H1 (cell line): ENCODE data around the gene IQGAP3. TPM values are rescaled to one million over a fixed set of nuclear protein-coding genes. Genes with fewer than 3 reads are reported as not detected.

Source experiments
- CTCF ChIA-PET: fragments of 300-600 bp; sonication (Branson Sonifier 250); formaldehyde crosslinking; loops from one replicate; lab custom pipeline; 2021; ENCODE audit not compliant: partially characterized antibody; lab: Charles Lee
- POLR2A ChIA-PET: fragments of 300-600 bp; sonication (Branson Sonifier 250); formaldehyde crosslinking; loops from one replicate; lab custom pipeline; 2021; ENCODE audit warnings: inconsistent platforms; ENCODE audit not compliant: partially characterized antibody; lab: Charles Lee
- DNase-seq, 2 experiments: peaks; one replicate each; pipeline versions ENCODE4 v3.0.0 to v3.0.0-alpha.2; 2010 to 2022; ENCODE audit warnings: low spot score in 2 of 2, low read depth in 1 of 2, mixed read lengths in 1 of 2
- FAIRE-seq: peaks from 2 replicates; lab custom pipeline; 2011; peaks lifted over from hg19 to GRCh38; lab: Jason Lieb, UNC
- H2AFZ ChIP-seq: 2 replicates; pipeline ENCODE4 v1.8.1; 2012; ENCODE audit warnings: low read length, inconsistent platforms
- H2AK5ac ChIP-seq: 2 replicates; pipeline ENCODE4 v1.6.1; 2013; ENCODE audit warnings: low read depth, low read length
- H2BK120ac ChIP-seq: replicated peaks from 2 replicates; pipeline ENCODE3; 2013; ENCODE audit warnings: low read depth, low read length, inconsistent platforms
- H2BK12ac ChIP-seq: 2 replicates; pipeline ENCODE4 v1.6.1; 2013; ENCODE audit warnings: low read depth, low read length
- H2BK15ac ChIP-seq: 2 replicates; pipeline ENCODE4 v1.6.1; 2013; ENCODE audit warnings: low read length
- H2BK20ac ChIP-seq: 2 replicates; pipeline ENCODE4 v1.6.1; 2013; ENCODE audit warnings: low read length
- H2BK5ac ChIP-seq: 2 replicates; pipeline ENCODE4 v1.6.1; 2013; ENCODE audit warnings: low read depth, low read length
- H3K14ac ChIP-seq: 2 replicates; pipeline ENCODE4 v1.6.1; 2013; ENCODE audit warnings: inconsistent platforms; ENCODE audit not compliant: insufficient read length
- H3K18ac ChIP-seq: 2 replicates; pipeline ENCODE4 v1.6.1; 2013; ENCODE audit warnings: low read length; ENCODE audit errors: extremely low read depth
- H3K23ac ChIP-seq: 2 replicates; pipeline ENCODE4 v1.6.1; 2013; ENCODE audit warnings: inconsistent platforms; ENCODE audit not compliant: insufficient read length
- H3K23me2 ChIP-seq: 2 replicates; pipeline ENCODE4 v1.6.1; 2013; ENCODE audit warnings: low read depth, low read length
- H3K27ac ChIP-seq: 2 replicates; pipeline ENCODE4 v1.6.1; 2011; ENCODE audit warnings: low read depth, low read length, inconsistent platforms
- H3K27me3 ChIP-seq, 4 experiments: replicated peaks in 1 of 4; 1 replicate in 1 of 4; 2 replicates in 3 of 4; pipeline versions ENCODE4 v1.6.1 to v1.8.1; 2011 to 2013; ENCODE audit warnings: low read length in 3 of 4, mild to moderate bottlenecking in 3 of 4, inconsistent platforms in 2 of 4, mixed read lengths in 2 of 4, moderate library complexity in 1 of 4; ENCODE audit not compliant: control insufficient read depth in 3 of 4, insufficient read depth in 3 of 4; ENCODE audit errors: extremely low read depth in 1 of 4
- H3K36me3 ChIP-seq, 4 experiments: 2 replicates each; pipeline versions ENCODE4 v1.6.1 to v1.8.1; 2011 to 2013; ENCODE audit warnings: mild to moderate bottlenecking in 4 of 4, low read length in 3 of 4, moderate library complexity in 2 of 4, control low read depth in 1 of 4, inconsistent platforms in 1 of 4; ENCODE audit not compliant: insufficient read depth in 4 of 4, control insufficient read depth in 2 of 4
- H3K4ac ChIP-seq: replicated peaks from 2 replicates; pipeline ENCODE3; 2013; ENCODE audit warnings: low read length, low read depth, mixed read lengths, inconsistent platforms; ENCODE audit not compliant: insufficient read length
- H3K4me1 ChIP-seq, 4 experiments: replicated peaks in 1 of 4; 1 replicate in 1 of 4; 2 replicates in 3 of 4; pipeline versions ENCODE4 v1.6.1 to v1.8.1; 2011 to 2013; ENCODE audit warnings: low read length in 3 of 4, inconsistent platforms in 2 of 4, mixed read lengths in 1 of 4; ENCODE audit not compliant: insufficient read depth in 4 of 4, control insufficient read depth in 3 of 4
- H3K4me2 ChIP-seq, 2 experiments: 2 replicates each; pipeline versions ENCODE4 v1.6.1 to v1.8.1; 2011 to 2013; ENCODE audit warnings: low read depth in 2 of 2, low read length in 2 of 2, control low read depth in 1 of 2, inconsistent platforms in 1 of 2, mild to moderate bottlenecking in 1 of 2; ENCODE audit not compliant: insufficient read depth in 1 of 2
- H3K4me3 ChIP-seq, 4 experiments: fragments of 200-600, 300-600 bp in 1 of 4; sonication (generic), shearing (Covaris generic), sonication (Bioruptor Twin) in 1 of 4; 2 replicates each; pipeline versions ENCODE4 v1.5.1 to v1.8.1; 2011 to 2016; ENCODE audit warnings: low read length in 4 of 4, low read depth in 3 of 4, control low read depth in 2 of 4, inconsistent platforms in 2 of 4, mild to moderate bottlenecking in 2 of 4, mixed read lengths in 1 of 4, moderate library complexity in 1 of 4; ENCODE audit not compliant: insufficient read depth in 2 of 4; ENCODE audit errors: extremely low read depth in 1 of 4
- H3K56ac ChIP-seq: replicated peaks from 2 replicates; pipeline ENCODE3; 2013; ENCODE audit warnings: low read depth, mild to moderate bottlenecking, mixed read lengths, low read length, inconsistent platforms; ENCODE audit not compliant: insufficient read length
- H3K79me1 ChIP-seq: 2 replicates; pipeline ENCODE4 v1.6.1; 2013; ENCODE audit warnings: low read depth, low read length, control low read depth
- H3K79me2 ChIP-seq, 2 experiments: 2 replicates each; pipeline versions ENCODE4 v1.6.1 to v1.8.1; 2012 to 2013; ENCODE audit warnings: low read length in 2 of 2, mild to moderate bottlenecking in 2 of 2, inconsistent platforms in 1 of 2; ENCODE audit not compliant: insufficient read depth in 2 of 2, control insufficient read depth in 1 of 2
- H3K9ac ChIP-seq, 4 experiments: replicated peaks in 1 of 4; 1 replicate in 1 of 4; 2 replicates in 3 of 4; pipeline versions ENCODE4 v1.6.1 to v1.8.1; 2011 to 2013; ENCODE audit warnings: low read depth in 3 of 4, low read length in 3 of 4, control low read depth in 2 of 4, mild to moderate bottlenecking in 2 of 4, moderate library complexity in 2 of 4, inconsistent platforms in 1 of 4; ENCODE audit errors: extremely low read depth in 1 of 4
- H3K9me3 ChIP-seq, 2 experiments: 2 replicates each; pipeline versions ENCODE4 v1.6.1 to v1.8.1; 2012 to 2013; ENCODE audit warnings: mild to moderate bottlenecking in 2 of 2, moderate library complexity in 2 of 2, control low read depth in 1 of 2, inconsistent platforms in 1 of 2, low read depth in 1 of 2, low read length in 1 of 2, mixed read lengths in 1 of 2; ENCODE audit not compliant: insufficient read depth in 2 of 2
- H4K20me1 ChIP-seq, 2 experiments: replicated peaks in 1 of 2; 2 replicates each; pipeline versions ENCODE3 to v1.8.1; 2011 to 2013; ENCODE audit warnings: inconsistent platforms in 2 of 2, low read length in 2 of 2, mild to moderate bottlenecking in 1 of 2; ENCODE audit not compliant: insufficient read depth in 2 of 2, control insufficient read depth in 1 of 2
- H4K5ac ChIP-seq: 2 replicates; pipeline ENCODE4 v1.6.1; 2013; ENCODE audit warnings: low read length, low read depth, mixed read lengths, inconsistent platforms; ENCODE audit not compliant: insufficient read length
- H4K8ac ChIP-seq: 2 replicates; pipeline ENCODE4 v1.8.0; 2013; ENCODE audit warnings: mild to moderate bottlenecking, moderate library complexity, low read length, inconsistent platforms; ENCODE audit not compliant: insufficient read depth; ENCODE audit errors: extremely low read depth
- H4K91ac ChIP-seq: replicated peaks from 2 replicates; pipeline ENCODE3; 2013; ENCODE audit warnings: low read length, mixed read lengths, inconsistent platforms; ENCODE audit not compliant: insufficient read length
- ASH2L ChIP-seq: fragments of 200-600, 300-600 bp; sonication (generic); IDR thresholded peaks from one replicate; pipeline ENCODE4 v1.7.1; 2017; ENCODE audit warnings: low read length
- FOSL1 ChIP-seq: IDR thresholded peaks from 2 replicates; pipeline ENCODE4 v1.6.1; 2011; ENCODE audit warnings: mild to moderate bottlenecking, low read depth, low read length, moderate library complexity; ENCODE audit not compliant: insufficient read depth
- JUND ChIP-seq: IDR thresholded peaks from 2 replicates; pipeline ENCODE4 v1.6.1; 2011; ENCODE audit warnings: mild to moderate bottlenecking, improper control_type of control experiment, low read length
- MAFK ChIP-seq: IDR thresholded peaks from 2 replicates; pipeline ENCODE4 v1.6.1; 2012; ENCODE audit warnings: low read depth, mild to moderate bottlenecking, improper control_type of control experiment, low read length
- NANOG ChIP-seq: IDR thresholded peaks from 2 replicates; pipeline ENCODE4 v1.6.1; 2011; ENCODE audit warnings: low read length, low read depth, mild to moderate bottlenecking, inconsistent platforms; ENCODE audit not compliant: insufficient read depth, poor library complexity, severe bottlenecking
- POU5F1 ChIP-seq: IDR thresholded peaks from 2 replicates; pipeline ENCODE4 v1.6.1; 2011; ENCODE audit warnings: low read depth, mild to moderate bottlenecking, low read length, moderate library complexity
- SAP30 ChIP-seq: fragments of 300-600 bp; sonication (generic); IDR thresholded peaks from 2 replicates; pipeline ENCODE4 v1.7.1; 2012; ENCODE audit warnings: low read length, moderate library complexity, mild to moderate bottlenecking, inconsistent platforms; ENCODE audit not compliant: insufficient read depth, insufficient replicate concordance
- SIRT6 ChIP-seq: IDR thresholded peaks from one replicate; pipeline ENCODE4 v1.7.1; 2012; ENCODE audit warnings: low read length, inconsistent platforms
- SP1 ChIP-seq: IDR thresholded peaks from 2 replicates; pipeline ENCODE4 v1.6.1; 2011; ENCODE audit warnings: low read depth, low read length
- SP4 ChIP-seq: IDR thresholded peaks from 2 replicates; pipeline ENCODE4 v1.6.1; 2012; ENCODE audit warnings: low read length, inconsistent platforms
- TAF7 ChIP-seq: optimal IDR thresholded peaks from 2 replicates; pipeline ENCODE3; 2011; ENCODE audit warnings: low read depth, mild to moderate bottlenecking, inconsistent platforms, low read length, moderate library complexity, borderline replicate concordance
- TCF12 ChIP-seq: IDR thresholded peaks from 2 replicates; pipeline ENCODE4 v1.6.1; 2011; ENCODE audit warnings: low read depth, mild to moderate bottlenecking, low read length
- YY1 ChIP-seq: IDR thresholded peaks from 2 replicates; pipeline ENCODE4 v1.6.1; 2011; ENCODE audit warnings: low read depth, mild to moderate bottlenecking, low read length
- WGBS, 2 experiments: shearing (Covaris generic) in 1 of 2; methylation state at CpG; one replicate each; pipeline versions ENCODE4 v1.1.6 to v1.1.7; 2013 to 2015; ENCODE audit warnings: low lambda C conversion rate in 2 of 2, mixed read lengths in 2 of 2, inconsistent platforms in 1 of 2, low coverage in 1 of 2, missing lambda C conversion rate in 1 of 2; ENCODE audit not compliant: insufficient replicate concordance in 2 of 2, insufficient coverage in 1 of 2, insufficient read length in 1 of 2; ENCODE audit errors: extremely low coverage in 1 of 2, missing lambda C conversion rate in 1 of 2; 5-methylcytosine and 5-hydroxymethylcytosine counted together
- polyA plus RNA-seq, 7 experiments: library from polyadenylated mRNA; depleted of rRNA in 3 of 7; stranded (reverse) in 5 of 7; unstranded in 2 of 7; fragments of >200 nt in 5 of 7; fragments of 200-250 nt in 2 of 7; gene quantifications; 1 replicate in 5 of 7; 2 replicates in 1 of 7; 4 replicates in 1 of 7; pipeline versions ENCODE4 v1.2.1 to v1.2.3, GENCODE V29; 2011 to 2013; ENCODE audit warnings: missing spikeins in 2 of 7, mixed read lengths in 2 of 7
- total RNA-seq: library from RNA; stranded (reverse); fragmentation: NEBNext Ultra II Directional; extraction: Animal tissue kit (Norgen Biotek cat#: 25700); gene quantifications from 2 replicates; pipeline ENCODE4 v1.2.1, GENCODE V29; 2021

Gene IQGAP3
- total and polyA plus RNA-seq, 2 of the 8 experiments (the other 6 are each of a cell fraction or from before 2014, with no cell fraction given) = 14.6 to 22.3 TPM

- Histone ChIP-seq H4K5ac (no peak overlapping the region), H2BK5ac (peak overlapping the region; percentile 95; the same call in 1 of the 2 replicates), H3K4ac (peak overlapping the region; percentile 53), H3K9me3 (no peaks in the 10 kb centered on the region), H3K14ac (no peak overlapping the region), H2AFZ (no peak overlapping the region), H3K4me1 (peaks cover 31 to 52% (median 37%) of the 10 kb centered on the region in 4 experiments), H3K79me2 (peaks cover 12 to 65% of the 10 kb centered on the region in 2 experiments), H3K4me3 (peak overlapping the region; percentile 6 to 96 (median 29); a peak in 6 of 8 replicates), H3K4me2 (peak overlapping the region; percentile 90 to 98), H4K8ac (no peak overlapping the region), H3K56ac (no peak overlapping the region), H4K20me1 (peaks cover 2 to 5% of the 10 kb centered on the region in 2 experiments), H3K23me2 (peaks cover 20% of the 10 kb centered on the region), H3K36me3 (no peaks in the 10 kb centered on the region), H4K91ac (peak overlapping the region; percentile 29), H2BK12ac (peak overlapping the region; percentile 72; the same call in 1 of the 2 replicates), H3K27me3 (no peaks in the 10 kb centered on the region; a peak in 1 of 7 replicates), H3K79me1 (peaks cover 39% of the 10 kb centered on the region), H2BK120ac (no peak overlapping the region), H3K9ac (no peak overlapping the region), H2AK5ac (peak overlapping the region; percentile 94; the same call in 1 of the 2 replicates), H2BK20ac (0 out of 2 replicates have a peak overlapping the region, but pooled peaks have one; percentile 80), H2BK15ac (peak overlapping the region; percentile 92), H3K27ac (no peak overlapping the region), H3K23ac (no peak overlapping the region), H3K18ac (peak overlapping the region; percentile 90)
- CTCF ChIA-PET = interaction anchor here (0.6 to 17.4 kb wide), 9 partner anchors 7 to 42 kb away, joined by 3 to 236 read pairs (median 5); no protein-coding TSS in a partner anchor
- TF ChIP-seq MAFK (no peak), NANOG (no peak), SIRT6 (no peak), SP4 (no peak), ASH2L (no peak), JUND (no peak), TCF12 (no peak), TAF7 (no peak), FOSL1 (no peak), POU5F1 (no peak), YY1 (no peak), SP1 (no peak), SAP30 (no peak)
- DNase-seq (no peak), FAIRE-seq (no peak)
- 73% methylated on average over 5 of the region's 5 CpGs; no CpG with 5 or more reads in 1 of the 2 experiments for WGBS, 2 experiments
- POLR2A ChIA-PET = interaction anchor here (1.1 to 9.6 kb wide), 7 partner anchors 10 to 94 kb away, joined by 3 to 166 read pairs (median 6); partner anchors contain the start of gene NAXE
Measured at GRCh38 chr1:156497743-156498431, 74.5 kb downstream of the IQGAP3 start.
